Gastroesophageal sphincter (tissue), 4 donors: ENCODE data around the gene PALMD. TPM values are rescaled to one million over a fixed set of nuclear protein-coding genes. Genes with fewer than 3 reads are reported as not detected.

Source experiments
- ATAC-seq: fragments of 150-250 bp; one replicate; pipeline ENCODE4 v1.9.1; 2016; ENCODE audit warnings: mild to moderate bottlenecking, moderate library complexity
- H3K27ac ChIP-seq, 4 donors: fragments of 200-600 bp; sonication (generic) in 3 of 4; 1 replicate in 3 of 4; 2 replicates in 1 of 4; pipeline ENCODE4 v1.5.1; 2016 to 2019
- H3K27me3 ChIP-seq: fragments of 200-600 bp; sonication (generic); one replicate; pipeline ENCODE4 v1.5.1; 2019
- H3K36me3 ChIP-seq, 2 donors: fragments of 200-600 bp; sonication (generic); one replicate each; pipeline ENCODE4 v1.5.1; 2019; ENCODE audit warnings: control low read depth in 1 of 2
- H3K4me1 ChIP-seq, 3 donors: fragments of 200-600 bp; sonication (generic); 1 replicate in 2 of 3; 2 replicates in 1 of 3; pipeline ENCODE4 v1.5.1; 2016 to 2019; ENCODE audit warnings: control low read depth in 2 of 3
- H3K4me3 ChIP-seq, 2 donors: fragments of 200-600 bp; sonication (generic); one replicate each; pipeline ENCODE4 v1.5.1; 2019; ENCODE audit warnings: mild to moderate bottlenecking in 1 of 2, moderate library complexity in 1 of 2
- H3K9me3 ChIP-seq, 3 donors: fragments of 200-600 bp; sonication (generic); one replicate each; pipeline ENCODE4 v1.5.1; 2017 to 2019; ENCODE audit warnings: control low read depth in 2 of 3
- EP300 ChIP-seq: sonication (generic); formaldehyde crosslinking; IDR thresholded peaks from one replicate; pipeline ENCODE4 v1.6.1; 2017; ENCODE audit warnings: antibody characterized with exemption, mild to moderate bottlenecking
- POLR2A ChIP-seq, 2 donors: fragments of 450-650 bp; IDR thresholded peaks; one replicate each; pipeline ENCODE4 v1.6.1; 2017; ENCODE audit warnings: antibody characterized with exemption in 2 of 2, mild to moderate bottlenecking in 2 of 2, moderate library complexity in 1 of 2
- POLR2AphosphoS5 ChIP-seq: sonication (generic); formaldehyde crosslinking; IDR thresholded peaks from one replicate; pipeline ENCODE4 v1.6.1; 2017; ENCODE audit warnings: antibody characterized with exemption
- WGBS, 2 donors: methylation state at CpG; one replicate each; pipeline ENCODE4 v1.1.5; 2018; ENCODE audit warnings: low coverage in 1 of 2; 5-methylcytosine and 5-hydroxymethylcytosine counted together
- total RNA-seq, 4 donors: library from RNA; depleted of rRNA; stranded (reverse); fragments of >200 nt; gene quantifications; one replicate each; pipeline ENCODE4 v1.1.0, GENCODE V29; 2016
- TF ChIP-seq, protein P1 (sequence below), 4 experiments: fragments of 200-600 bp in 2 of 4; fragments of 450-650 bp in 2 of 4; sonication (generic) in 1 of 4; IDR thresholded peaks; one replicate each; pipeline ENCODE4 v1.5.1; 2017 to 2019; ENCODE audit warnings: antibody characterized with exemption in 4 of 4, mild to moderate bottlenecking in 2 of 4, moderate library complexity in 2 of 4

The PALMD gene
- total RNA-seq, 4 donors from 2014 or later: 11.7 to 46.7 (median 23.8) TPM

DNA sequence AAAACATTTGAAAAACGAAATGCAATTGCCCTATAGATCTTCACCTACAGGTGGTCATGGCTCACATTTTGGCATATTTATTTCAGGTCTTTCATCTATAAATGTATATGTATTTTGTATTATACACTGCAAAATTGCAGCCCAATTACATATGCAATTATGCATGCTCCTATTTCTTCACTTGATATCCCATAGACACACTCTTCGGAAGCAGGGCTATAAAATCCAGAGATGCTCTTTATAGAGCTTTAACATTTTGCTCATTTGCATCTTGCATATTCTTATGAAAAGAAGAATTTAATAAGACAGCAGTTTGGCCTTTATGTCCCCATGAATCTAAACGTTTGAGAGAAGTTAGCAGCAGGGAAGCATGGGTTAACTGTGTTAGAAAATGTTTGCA, 44.7 kb upstream of the PALMD start:
- H3K9me3 ChIP-seq: no peaks in the 10 kb centered on the region
- no peak for ATAC-seq
- H3K27ac ChIP-seq: no peak overlapping the region
- H3K36me3 ChIP-seq: no peaks in the 10 kb centered on the region
- H3K27me3 ChIP-seq: no peaks in the 10 kb centered on the region
- TF ChIP-seq EP300 (no peak), POLR2A (IDR thresholded peaks at IDR 0.05) (no peak), POLR2AphosphoS5 (no peak)
- TF ChIP-seq, protein P1, sequence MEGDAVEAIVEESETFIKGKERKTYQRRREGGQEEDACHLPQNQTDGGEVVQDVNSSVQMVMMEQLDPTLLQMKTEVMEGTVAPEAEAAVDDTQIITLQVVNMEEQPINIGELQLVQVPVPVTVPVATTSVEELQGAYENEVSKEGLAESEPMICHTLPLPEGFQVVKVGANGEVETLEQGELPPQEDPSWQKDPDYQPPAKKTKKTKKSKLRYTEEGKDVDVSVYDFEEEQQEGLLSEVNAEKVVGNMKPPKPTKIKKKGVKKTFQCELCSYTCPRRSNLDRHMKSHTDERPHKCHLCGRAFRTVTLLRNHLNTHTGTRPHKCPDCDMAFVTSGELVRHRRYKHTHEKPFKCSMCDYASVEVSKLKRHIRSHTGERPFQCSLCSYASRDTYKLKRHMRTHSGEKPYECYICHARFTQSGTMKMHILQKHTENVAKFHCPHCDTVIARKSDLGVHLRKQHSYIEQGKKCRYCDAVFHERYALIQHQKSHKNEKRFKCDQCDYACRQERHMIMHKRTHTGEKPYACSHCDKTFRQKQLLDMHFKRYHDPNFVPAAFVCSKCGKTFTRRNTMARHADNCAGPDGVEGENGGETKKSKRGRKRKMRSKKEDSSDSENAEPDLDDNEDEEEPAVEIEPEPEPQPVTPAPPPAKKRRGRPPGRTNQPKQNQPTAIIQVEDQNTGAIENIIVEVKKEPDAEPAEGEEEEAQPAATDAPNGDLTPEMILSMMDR (IDR thresholded peaks at IDR 0.05): no peak
- peaks cover 0 to 26% (median 3%) of the 10 kb centered on the region in 3 donors for H3K4me1 ChIP-seq
- WGBS, 2 donors: 53 to 63% methylated on average over 3 of the region's 3 CpGs
- no peak overlapping the region for H3K4me3 ChIP-seq

DNA sequence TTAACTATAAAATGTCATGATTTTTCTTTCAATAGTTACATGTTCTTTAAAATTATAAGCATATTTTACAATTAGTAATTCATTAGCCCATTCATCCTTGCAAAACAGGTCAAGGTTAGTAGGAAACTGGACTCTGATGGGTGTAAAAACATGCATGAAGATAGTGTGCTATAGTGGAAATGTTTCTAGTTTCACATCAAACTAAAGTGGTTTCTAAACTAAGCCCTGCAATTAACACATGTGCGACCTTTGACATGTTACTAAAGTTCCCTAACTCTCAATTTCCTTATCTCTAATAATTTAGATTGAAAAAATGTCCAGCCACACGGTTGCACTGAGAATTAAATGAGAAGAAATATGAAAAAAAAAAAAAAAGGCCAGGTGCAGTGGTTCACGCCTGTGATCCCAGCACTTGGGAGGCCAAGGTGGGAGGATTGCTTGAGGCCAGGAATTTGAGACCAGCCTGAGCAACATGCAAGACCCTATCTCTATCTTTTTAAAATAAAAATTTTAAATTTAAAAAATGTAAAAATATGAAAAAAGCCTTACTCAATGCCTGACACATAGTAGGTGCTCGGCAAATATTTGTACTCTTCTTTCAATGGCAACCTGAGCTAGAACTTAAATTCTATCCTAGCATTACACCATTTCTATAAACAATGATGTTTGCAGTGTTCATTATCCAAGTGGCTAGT, 44.1 kb upstream of the PALMD start:
- Histone ChIP-seq H3K27ac (no peak overlapping the region), H3K27me3 (no peaks in the 10 kb centered on the region), H3K36me3 (no peaks in the 10 kb centered on the region), H3K4me1 (peaks cover 0 to 28% (median 3%) of the 10 kb centered on the region in 3 donors), H3K4me3 (no peak overlapping the region), H3K9me3 (no peaks in the 10 kb centered on the region)
- WGBS, 2 donors: 84 to 89% methylated on average over 3 to 4 of the region's 4 CpGs
- TF ChIP-seq, protein P1 (IDR thresholded peaks at IDR 0.05): no peak
- no peak for TF ChIP-seq POLR2AphosphoS5
- no peak for TF ChIP-seq POLR2A (IDR thresholded peaks at IDR 0.05)
- no peak for TF ChIP-seq EP300
- no peak for ATAC-seq

DNA sequence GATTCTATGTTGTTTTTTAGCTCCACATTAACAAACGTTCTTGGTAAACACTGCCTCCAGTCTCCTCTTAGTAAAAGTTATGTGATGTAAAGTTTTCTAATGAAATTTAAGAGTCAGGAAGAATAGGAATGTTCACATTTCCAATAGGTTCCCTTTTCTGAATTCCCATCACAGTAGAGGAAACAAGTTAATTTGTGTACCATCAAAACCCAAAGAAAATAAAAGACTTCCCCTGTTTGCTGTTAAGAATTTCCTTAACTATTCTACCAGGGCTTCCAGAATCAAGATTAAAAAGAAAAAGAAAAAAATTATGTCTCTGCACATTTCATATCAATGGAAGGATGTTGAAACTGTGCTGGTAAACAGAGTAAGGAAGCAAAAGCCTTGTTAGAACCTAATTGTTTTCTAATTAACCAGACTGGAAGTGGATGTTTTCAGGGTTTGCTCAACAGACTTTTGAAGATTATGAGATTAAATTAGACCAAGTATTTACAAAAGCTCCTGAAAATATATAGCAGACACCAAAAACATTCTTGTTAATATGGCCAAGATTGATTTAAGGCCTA, 43.4 kb upstream of the PALMD start:
- TF ChIP-seq POLR2A (IDR thresholded peaks at IDR 0.05) (no peak), EP300 (no peak), POLR2AphosphoS5 (no peak)
- TF ChIP-seq, protein P1 (IDR thresholded peaks at IDR 0.05): no peak
- Histone ChIP-seq H3K27me3 (no peaks in the 10 kb centered on the region), H3K36me3 (no peaks in the 10 kb centered on the region), H3K4me3 (no peak overlapping the region), H3K9me3 (no peaks in the 10 kb centered on the region), H3K27ac (no peak overlapping the region), H3K4me1 (peaks cover 0 to 28% (median 3%) of the 10 kb centered on the region in 3 donors)
- WGBS, 2 donors: 38% methylated on average over 1 of the region's 1 CpG
- ATAC-seq: no peak

DNA sequence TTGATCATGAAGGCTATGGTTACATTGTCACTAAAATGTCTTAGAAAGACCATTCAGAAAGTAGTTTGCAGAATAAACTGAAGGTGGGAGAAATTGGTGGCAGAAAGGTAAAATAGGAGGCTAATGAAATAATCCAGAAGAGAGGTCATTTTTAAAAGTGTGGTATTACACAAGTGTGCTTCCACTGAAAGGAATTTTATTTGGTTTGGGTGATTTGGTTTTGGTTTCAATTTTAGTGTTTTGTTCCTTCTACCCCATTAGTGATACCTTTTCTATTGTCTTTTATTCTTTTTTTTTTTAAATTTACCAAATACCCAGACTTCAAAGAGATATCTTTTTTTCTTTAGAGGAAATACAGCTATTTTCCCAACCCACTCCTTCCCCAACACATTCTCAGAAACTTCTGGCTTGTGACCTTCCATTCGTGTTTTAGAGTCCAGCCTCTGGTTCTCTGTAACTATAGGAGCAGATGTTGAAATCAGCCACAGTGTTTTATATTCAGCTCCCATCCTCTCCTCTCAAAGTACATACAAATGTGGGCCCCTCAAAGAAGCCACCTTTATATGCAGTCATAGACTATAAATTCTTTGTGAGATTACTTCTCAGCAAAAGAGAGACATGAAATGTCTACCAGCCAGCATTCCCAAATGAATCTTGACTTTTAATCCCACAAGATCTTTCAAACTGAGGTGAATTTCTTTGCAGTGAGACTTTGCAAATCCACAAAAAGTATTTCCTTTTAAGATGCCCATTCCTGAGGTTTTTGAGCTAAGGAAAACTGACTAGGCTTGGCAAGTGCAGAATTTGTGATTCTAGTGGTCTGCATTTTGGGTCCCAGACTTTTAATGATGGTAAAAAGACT, 42.0 kb upstream of the PALMD start:
- H3K4me3 ChIP-seq: no peak overlapping the region
- peaks cover 0 to 28% (median 3%) of the 10 kb centered on the region in 3 donors for H3K4me1 ChIP-seq
- no peaks in the 10 kb centered on the region for H3K27me3 ChIP-seq
- no peaks in the 10 kb centered on the region for H3K9me3 ChIP-seq
- ATAC-seq: no peak
- TF ChIP-seq, protein P1 (IDR thresholded peaks at IDR 0.05): no peak
- TF ChIP-seq EP300 (no peak), POLR2A (IDR thresholded peaks at IDR 0.05) (no peak), POLR2AphosphoS5 (no peak)
- WGBS, 2 donors: 31 to 57% methylated on average over 1 of the region's 1 CpG
- H3K27ac ChIP-seq: peak overlapping the region in 3 of 4 donors; percentile 22 to 40 (median 25)
- no peaks in the 10 kb centered on the region for H3K36me3 ChIP-seq
